ENCODE results near the gene TMEM129.

The TMEM129 gene

GRCh38 chr4:1668488-1668840 is 52.7 kb downstream of the TMEM129 start:
- no peak for DNase-seq (ENCODE audit: low read depth)

GRCh38 chr4:1667273-1667672 is 53.9 kb downstream of the TMEM129 start:
- no peak for DNase-seq (ENCODE audit: low read depth)

GRCh38 chr4:1666391-1666790 is 54.7 kb downstream of the TMEM129 start:
- no peak for DNase-seq (ENCODE audit: low read depth)
